HG03354 (cell line): ENCODE data around the gene TBC1D3K.
"Not testable (repeated sequence)": the region's sequence is repeated elsewhere in the genome, so short reads cannot be mapped to it uniquely, and the experiment has no call there.

Experiments
- ATAC-seq: cut with Tn5 transposase; IDR thresholded peaks from one replicate; pipeline ENCODE4 v1.9.1; 2021; ENCODE audit warnings: mild to moderate bottlenecking; ENCODE audit not compliant: unreplicated experiment, poor library complexity, severe bottlenecking

The TBC1D3K gene

GRCh38 chr17:37924115-37924514, at the start of gene TBC1D3K:
TBC1D3K (plus strand) TSS chr17:37924415; CDS start chr17:37926000, 1,585 bp downstream.
- not testable (repeated sequence) for ATAC-seq

GRCh38 chr17:37884516-37884915, 39.7 kb upstream of the TBC1D3K start:
- peak; percentile 47 for ATAC-seq

GRCh38 chr17:37885136-37885535, 39.1 kb upstream of the TBC1D3K start:
- no peak for ATAC-seq

GRCh38 chr17:37888881-37889280, 35.3 kb upstream of the TBC1D3K start:
- ATAC-seq: no peak

- not testable (repeated sequence) for ATAC-seq
These were observed 27.3 kb upstream of the TBC1D3K start for GRCh38 chr17:37896961-37897360.
